Measurements from ENCODE around the gene CNTN6. TPM values are rescaled to one million over a fixed set of nuclear protein-coding genes. Genes with fewer than 3 reads are reported as not detected.

Gene CNTN6
- total RNA-seq, 1 donor from 2014 or later = not detected

DNA sequence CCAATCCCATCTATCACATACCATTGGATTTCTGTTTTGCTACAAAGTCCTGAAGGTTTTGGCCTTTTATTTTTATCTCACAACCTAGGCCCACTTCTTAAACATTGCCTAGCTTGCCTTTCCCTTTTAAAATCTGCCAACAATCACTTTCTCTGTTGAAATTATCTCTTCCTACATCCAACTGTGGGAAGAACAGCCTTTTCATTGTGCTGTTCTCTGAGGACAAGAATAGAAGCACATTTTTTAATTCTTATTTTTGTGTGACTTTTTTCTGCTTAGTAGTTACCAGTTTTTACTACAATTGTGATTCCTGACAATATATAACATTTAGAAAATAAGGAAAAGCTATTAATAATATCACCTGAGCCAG is 159.2 kb downstream of the CNTN6 start:
- Histone ChIP-seq H3K27me3 (ENCODE audit: control insufficient read depth, insufficient read depth, low read length) (no peaks in the 10 kb centered on the region), H3K36me3 (ENCODE audit: control insufficient read depth, insufficient read depth, low read length) (no peaks in the 10 kb centered on the region), H3K4me3 (ENCODE audit: low read depth, low read length) (no peak overlapping the region)
- TF ChIP-seq, protein P1, sequence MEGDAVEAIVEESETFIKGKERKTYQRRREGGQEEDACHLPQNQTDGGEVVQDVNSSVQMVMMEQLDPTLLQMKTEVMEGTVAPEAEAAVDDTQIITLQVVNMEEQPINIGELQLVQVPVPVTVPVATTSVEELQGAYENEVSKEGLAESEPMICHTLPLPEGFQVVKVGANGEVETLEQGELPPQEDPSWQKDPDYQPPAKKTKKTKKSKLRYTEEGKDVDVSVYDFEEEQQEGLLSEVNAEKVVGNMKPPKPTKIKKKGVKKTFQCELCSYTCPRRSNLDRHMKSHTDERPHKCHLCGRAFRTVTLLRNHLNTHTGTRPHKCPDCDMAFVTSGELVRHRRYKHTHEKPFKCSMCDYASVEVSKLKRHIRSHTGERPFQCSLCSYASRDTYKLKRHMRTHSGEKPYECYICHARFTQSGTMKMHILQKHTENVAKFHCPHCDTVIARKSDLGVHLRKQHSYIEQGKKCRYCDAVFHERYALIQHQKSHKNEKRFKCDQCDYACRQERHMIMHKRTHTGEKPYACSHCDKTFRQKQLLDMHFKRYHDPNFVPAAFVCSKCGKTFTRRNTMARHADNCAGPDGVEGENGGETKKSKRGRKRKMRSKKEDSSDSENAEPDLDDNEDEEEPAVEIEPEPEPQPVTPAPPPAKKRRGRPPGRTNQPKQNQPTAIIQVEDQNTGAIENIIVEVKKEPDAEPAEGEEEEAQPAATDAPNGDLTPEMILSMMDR (IDR thresholded peaks at IDR 0.05; ENCODE audit: insufficient read depth, low read length, severe bottlenecking) = no peak
- DNase-seq (ENCODE audit: low read depth) = no peak
- no peak for FAIRE-seq

DNA sequence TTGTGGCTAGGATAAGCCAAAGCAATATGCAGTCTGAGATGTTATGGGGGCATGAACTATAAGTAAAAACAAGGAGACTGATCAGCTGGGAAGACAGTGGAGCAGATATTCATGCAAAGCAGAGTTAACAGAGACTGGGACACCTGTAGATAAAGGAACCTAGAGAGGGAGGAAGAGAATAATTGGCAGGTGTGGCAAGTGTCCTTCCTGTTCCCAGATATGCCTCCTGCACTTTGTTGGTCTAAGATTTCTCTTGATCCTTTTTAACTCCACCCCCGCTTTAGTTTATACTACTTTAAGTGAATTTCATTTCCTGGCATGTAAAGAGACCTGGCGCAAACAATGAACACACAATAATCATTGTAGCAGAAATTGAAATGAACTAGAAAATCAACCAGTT is 169.4 kb downstream of the CNTN6 start:
- TF ChIP-seq, protein P1 (IDR thresholded peaks at IDR 0.05; ENCODE audit: insufficient read depth, low read length, severe bottlenecking) = no peak
- H3K4me3 ChIP-seq (ENCODE audit: low read depth, low read length) = no peak overlapping the region
- H3K36me3 ChIP-seq (ENCODE audit: control insufficient read depth, insufficient read depth, low read length) = no peaks in the 10 kb centered on the region
- DNase-seq (ENCODE audit: low read depth) (no peak), FAIRE-seq (no peak)
- no peaks in the 10 kb centered on the region for H3K27me3 ChIP-seq (ENCODE audit: control insufficient read depth, insufficient read depth, low read length)

DNA sequence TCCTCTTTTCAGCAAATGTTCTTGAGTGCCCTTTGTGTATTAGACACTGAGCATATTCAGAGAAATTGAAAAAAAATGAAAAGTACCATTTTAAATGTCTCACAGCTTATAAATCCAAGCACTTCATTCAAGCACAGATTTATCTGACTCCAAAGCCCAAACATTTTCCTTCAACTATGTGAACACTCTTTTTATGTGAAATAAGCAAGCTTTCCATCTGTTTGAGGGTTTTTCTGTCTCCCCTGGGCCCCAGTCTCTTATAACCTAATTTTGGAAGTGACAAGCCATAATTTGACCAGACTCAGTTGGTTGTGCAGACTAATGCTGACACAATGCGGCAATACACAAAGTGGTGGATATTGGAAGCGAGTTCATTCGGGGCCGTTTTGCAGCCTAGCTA is 170.3 kb downstream of the CNTN6 start:
- no peaks in the 10 kb centered on the region for H3K36me3 ChIP-seq (ENCODE audit: control insufficient read depth, insufficient read depth, low read length)
- no peaks in the 10 kb centered on the region for H3K27me3 ChIP-seq (ENCODE audit: control insufficient read depth, insufficient read depth, low read length)
- TF ChIP-seq, protein P1 (IDR thresholded peaks at IDR 0.05; ENCODE audit: insufficient read depth, low read length, severe bottlenecking) = no peak
- DNase-seq (ENCODE audit: low read depth) = no peak
- FAIRE-seq = no peak
- no peak overlapping the region for H3K4me3 ChIP-seq (ENCODE audit: low read depth, low read length)

DNA sequence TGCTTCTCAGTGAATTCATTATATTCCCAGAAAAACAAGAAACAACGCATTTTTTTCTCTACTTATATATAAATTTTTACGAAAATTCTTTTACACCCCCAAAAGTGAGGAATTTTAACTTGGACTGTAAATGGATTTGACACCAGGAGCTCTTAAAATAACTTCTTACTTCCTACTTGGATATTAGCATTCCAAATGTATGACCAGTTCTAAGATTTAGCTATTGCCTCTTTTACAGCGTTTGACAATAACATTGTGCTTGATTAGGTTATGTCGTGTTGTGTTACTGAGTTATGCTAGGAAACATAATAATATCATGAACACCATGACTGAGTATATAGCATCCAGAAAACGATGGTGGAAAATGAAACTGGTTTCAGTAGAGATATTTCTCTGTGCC is 177.0 kb downstream of the CNTN6 start:
- Histone ChIP-seq H3K4me3 (ENCODE audit: low read depth, low read length) (no peak overlapping the region), H3K36me3 (ENCODE audit: control insufficient read depth, insufficient read depth, low read length) (no peaks in the 10 kb centered on the region), H3K27me3 (ENCODE audit: control insufficient read depth, insufficient read depth, low read length) (no peaks in the 10 kb centered on the region)
- no peak for DNase-seq (ENCODE audit: low read depth)
- TF ChIP-seq, protein P1 (IDR thresholded peaks at IDR 0.05; ENCODE audit: insufficient read depth, low read length, severe bottlenecking) = no peak
- FAIRE-seq = no peak

DNA sequence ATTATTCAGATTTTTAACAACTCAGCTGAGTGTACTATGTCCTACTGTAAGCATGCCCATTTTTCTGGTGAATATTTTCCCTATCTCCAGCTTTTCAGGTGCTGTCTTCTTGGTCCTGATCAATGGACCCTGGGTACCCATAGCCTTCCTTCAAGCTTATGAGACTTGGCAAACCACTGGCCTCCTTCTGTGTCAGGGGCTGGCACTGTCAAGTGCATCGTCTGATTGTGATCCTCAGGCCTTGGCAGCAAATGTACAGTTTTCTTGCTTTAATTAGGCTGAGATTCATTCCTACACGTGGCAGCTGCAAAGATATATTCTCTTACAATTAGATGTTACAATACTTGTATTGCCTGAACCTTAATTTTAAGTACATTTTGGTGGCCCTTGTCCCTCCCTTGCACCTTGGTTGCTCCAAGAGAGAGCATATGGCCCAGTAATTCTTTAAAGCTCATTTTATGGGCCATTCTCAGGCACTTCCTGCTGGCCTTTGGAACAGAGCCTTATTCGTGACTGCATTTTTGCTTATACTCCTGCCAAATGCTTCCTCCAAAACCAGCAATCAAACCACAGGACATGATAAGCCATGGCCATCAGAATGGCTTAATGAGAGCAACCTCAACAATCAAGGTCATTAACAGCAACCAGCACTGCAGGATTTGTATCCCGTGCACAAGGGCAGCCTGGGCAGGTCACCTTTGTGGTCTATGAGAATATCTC is 179.9 kb downstream of the CNTN6 start:
- Histone ChIP-seq H3K27me3 (ENCODE audit: control insufficient read depth, insufficient read depth, low read length) (no peaks in the 10 kb centered on the region), H3K36me3 (ENCODE audit: control insufficient read depth, insufficient read depth, low read length) (no peaks in the 10 kb centered on the region), H3K4me3 (ENCODE audit: low read depth, low read length) (no peak overlapping the region)
- TF ChIP-seq, protein P1 (IDR thresholded peaks at IDR 0.05; ENCODE audit: insufficient read depth, low read length, severe bottlenecking) = no peak
- no peak for DNase-seq (ENCODE audit: low read depth)
- no peak for FAIRE-seq

DNA sequence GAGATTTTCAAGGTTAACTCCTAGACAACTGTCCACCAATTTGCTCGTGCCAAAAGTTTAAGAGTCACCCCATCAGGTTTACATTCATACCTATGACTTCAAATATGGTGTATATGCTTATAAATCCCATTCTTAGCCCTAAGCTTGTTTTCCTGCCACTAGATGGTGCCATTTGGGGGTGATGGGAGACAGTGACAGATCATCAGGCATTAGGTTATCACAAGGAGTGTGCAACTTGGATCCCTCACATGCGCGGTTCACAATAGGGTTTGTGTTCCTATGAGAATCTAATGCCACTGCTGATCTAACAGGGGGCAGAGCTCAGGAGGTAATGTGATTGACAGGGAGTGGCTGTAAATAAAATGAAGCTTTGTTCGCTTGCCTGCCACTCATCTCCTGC is 182.7 kb downstream of the CNTN6 start:
- Histone ChIP-seq H3K27me3 (ENCODE audit: control insufficient read depth, insufficient read depth, low read length) (no peaks in the 10 kb centered on the region), H3K36me3 (ENCODE audit: control insufficient read depth, insufficient read depth, low read length) (no peaks in the 10 kb centered on the region), H3K4me3 (ENCODE audit: low read depth, low read length) (no peak overlapping the region)
- DNase-seq (ENCODE audit: low read depth) (peak; percentile 4), FAIRE-seq (no peak)
- TF ChIP-seq, protein P1 (IDR thresholded peaks at IDR 0.05; ENCODE audit: insufficient read depth, low read length, severe bottlenecking) = peak; percentile 10
